H9 (cell line): ENCODE results near the gene C2orf68. TPM values are rescaled to one million over a fixed set of nuclear protein-coding genes. Genes with fewer than 3 reads are reported as not detected.

Source experiments
- DNase-seq: peaks from one replicate; pipeline ENCODE4 v3.0.0-alpha.2; 2017
- H2AFZ ChIP-seq: one replicate; pipeline ENCODE4 v1.6.1; 2013; ENCODE audit warnings: mild to moderate bottlenecking, low read length, control low read depth, moderate library complexity
- H2AK5ac ChIP-seq: 2 replicates; pipeline ENCODE4 v1.6.1; 2013; ENCODE audit warnings: low read length, control low read depth, mixed read lengths; ENCODE audit not compliant: insufficient read length
- H2BK120ac ChIP-seq: one replicate; pipeline ENCODE4 v1.6.1; 2013; ENCODE audit warnings: low read depth, mild to moderate bottlenecking, low read length, control low read depth, inconsistent platforms; ENCODE audit not compliant: poor library complexity, severe bottlenecking
- H2BK12ac ChIP-seq: 2 replicates; pipeline ENCODE4 v1.6.1; 2013; ENCODE audit warnings: low read length, control low read depth, mixed read lengths, low read depth; ENCODE audit not compliant: insufficient read length
- H2BK15ac ChIP-seq: 2 replicates; pipeline ENCODE4 v1.6.1; 2013; ENCODE audit warnings: low read depth, low read length, control low read depth
- H2BK20ac ChIP-seq: one replicate; pipeline ENCODE4 v1.6.1; 2013; ENCODE audit warnings: low read depth, mild to moderate bottlenecking, low read length, control low read depth, inconsistent platforms; ENCODE audit not compliant: poor library complexity, severe bottlenecking
- H2BK5ac ChIP-seq: 2 replicates; pipeline ENCODE4 v1.6.1; 2013; ENCODE audit warnings: low read length, control low read depth, mixed read lengths; ENCODE audit not compliant: insufficient read length
- H3K14ac ChIP-seq: 2 replicates; pipeline ENCODE4 v1.6.1; 2013; ENCODE audit warnings: low read length, control low read depth; ENCODE audit not compliant: insufficient read depth
- H3K18ac ChIP-seq: 2 replicates; pipeline ENCODE4 v1.6.1; 2013; ENCODE audit warnings: low read depth, mild to moderate bottlenecking, mixed read lengths, low read length, control low read depth; ENCODE audit not compliant: insufficient read length
- H3K23ac ChIP-seq: 2 replicates; pipeline ENCODE4 v1.6.1; 2013; ENCODE audit warnings: low read length, control low read depth, mixed read lengths, low read depth; ENCODE audit not compliant: insufficient read length
- H3K23me2 ChIP-seq: 2 replicates; pipeline ENCODE4 v1.6.1; 2013; ENCODE audit warnings: low read depth, mild to moderate bottlenecking, mixed read lengths, low read length, control low read depth; ENCODE audit not compliant: insufficient read length, poor library complexity, severe bottlenecking
- H3K27ac ChIP-seq: 2 replicates; pipeline ENCODE4 v1.5.1; 2013; ENCODE audit warnings: low read length, control low read depth, mixed read lengths, low read depth; ENCODE audit not compliant: insufficient read length
- H3K27me3 ChIP-seq: 2 replicates; pipeline ENCODE4 v1.6.1; 2013; ENCODE audit warnings: low read length, control low read depth, inconsistent platforms; ENCODE audit not compliant: insufficient read depth
- H3K4ac ChIP-seq: 2 replicates; pipeline ENCODE4 v1.6.1; 2013; ENCODE audit warnings: low read depth, mild to moderate bottlenecking, control low read depth, inconsistent platforms, low read length, moderate library complexity
- H3K4me1 ChIP-seq: 2 replicates; pipeline ENCODE4 v1.6.1; 2013; ENCODE audit warnings: low read length, control low read depth, inconsistent platforms; ENCODE audit not compliant: insufficient read depth
- H3K4me2 ChIP-seq: 2 replicates; pipeline ENCODE4 v1.6.1; 2013; ENCODE audit warnings: low read length, control low read depth, mixed read lengths; ENCODE audit not compliant: insufficient read length, insufficient read depth
- H3K56ac ChIP-seq: 2 replicates; pipeline ENCODE4 v1.6.1; 2013; ENCODE audit warnings: low read depth, mild to moderate bottlenecking, mixed read lengths, low read length, control low read depth; ENCODE audit not compliant: insufficient read length
- H3K79me1 ChIP-seq: 2 replicates; pipeline ENCODE4 v1.6.1; 2013; ENCODE audit warnings: low read depth, mild to moderate bottlenecking, moderate library complexity, low read length, control low read depth, inconsistent platforms; ENCODE audit not compliant: insufficient read depth, poor library complexity, severe bottlenecking
- H3K79me2 ChIP-seq: 2 replicates; pipeline ENCODE4 v1.6.1; 2013; ENCODE audit warnings: low read length, control low read depth, inconsistent platforms; ENCODE audit not compliant: insufficient read depth
- H3K9ac ChIP-seq: 2 replicates; pipeline ENCODE4 v1.6.1; 2013; ENCODE audit warnings: low read length, control low read depth, mixed read lengths; ENCODE audit not compliant: insufficient read length; ENCODE audit errors: extremely low read depth
- H3K9me3 ChIP-seq: one replicate; pipeline ENCODE4 v1.6.1; 2013; ENCODE audit warnings: low read depth, low read length, inconsistent platforms; ENCODE audit not compliant: control insufficient read depth
- H3T11ph ChIP-seq: one replicate; pipeline ENCODE4 v1.6.1; 2013; ENCODE audit warnings: mild to moderate bottlenecking, low read length, control low read depth, inconsistent platforms
- H4K20me1 ChIP-seq: one replicate; pipeline ENCODE4 v1.6.1; 2013; ENCODE audit not compliant: control insufficient read depth, insufficient read length, insufficient read depth
- H4K5ac ChIP-seq: 2 replicates; pipeline ENCODE4 v1.6.1; 2013; ENCODE audit warnings: low read depth, mild to moderate bottlenecking, mixed read lengths, low read length, control low read depth; ENCODE audit not compliant: insufficient read length
- H4K8ac ChIP-seq: replicated peaks from 2 replicates; pipeline ENCODE4 v1.6.1; 2013; ENCODE audit warnings: low read length, control low read depth, mixed read lengths, low read depth; ENCODE audit not compliant: insufficient read length
- H4K91ac ChIP-seq: 2 replicates; pipeline ENCODE4 v1.6.1; 2013; ENCODE audit warnings: low read depth, mild to moderate bottlenecking, moderate library complexity, mixed read lengths, low read length, control low read depth; ENCODE audit not compliant: insufficient read length
- H3K27ac Mint-ChIP-seq, 3 experiments: 2 replicates in 2 of 3; 3 replicates in 1 of 3; pipeline ENCODE4 v1.8.0; 2020 to 2021; ENCODE audit warnings: mixed read lengths in 3 of 3, mild to moderate bottlenecking in 1 of 3, moderate library complexity in 1 of 3
- H3K27me3 Mint-ChIP-seq: 2 replicates; pipeline ENCODE4 v1.8.0; 2021; ENCODE audit warnings: low read depth, mild to moderate bottlenecking, moderate library complexity, mixed read lengths
- H3K36me3 Mint-ChIP-seq, 3 experiments: 2 replicates in 2 of 3; 3 replicates in 1 of 3; pipeline ENCODE4 v1.8.0; 2020 to 2021; ENCODE audit warnings: low read depth in 3 of 3, mixed read lengths in 3 of 3; ENCODE audit not compliant: insufficient read depth in 1 of 3
- H3K4me1 Mint-ChIP-seq, 2 experiments: 2 replicates each; pipeline ENCODE4 v1.8.0; 2020; ENCODE audit warnings: mixed read lengths in 2 of 2
- H3K4me3 Mint-ChIP-seq, 2 experiments: 2 replicates in 1 of 2; 3 replicates in 1 of 2; pipeline ENCODE4 v1.8.0; 2020 to 2021; ENCODE audit warnings: mild to moderate bottlenecking in 2 of 2, mixed read lengths in 2 of 2, moderate library complexity in 1 of 2
- H3K9me3 Mint-ChIP-seq, 2 experiments: 2 replicates in 1 of 2; 3 replicates in 1 of 2; pipeline ENCODE4 v1.8.0; 2020; ENCODE audit warnings: mild to moderate bottlenecking in 2 of 2, mixed read lengths in 2 of 2, moderate library complexity in 1 of 2
- CTCF ChIP-seq: fragments of 200-600 bp; sonication (generic); conservative IDR thresholded peaks from 3 replicates; pipeline ENCODE4 v1.8.0; 2021; ENCODE audit warnings: antibody characterized with exemption, mild to moderate bottlenecking
- WGBS: extraction: QIAGEN DNeasy Blood & Tissue Kit; methylation state at CpG from one replicate; pipeline ENCODE4 v1.1.7; 2013; ENCODE audit warnings: missing lambda C conversion rate, low lambda C conversion rate, mixed read lengths; ENCODE audit not compliant: insufficient read length; ENCODE audit errors: extremely low coverage; 5-methylcytosine and 5-hydroxymethylcytosine counted together
- total RNA-seq: library from RNA; stranded (reverse); gene quantifications from 2 replicates; pipeline ENCODE4 v1.2.1, GENCODE V29; 2021

Gene C2orf68
- total RNA-seq, 1 experiment from 2014 or later: 39.6 TPM

- Histone ChIP-seq H2AFZ (no peak overlapping the region), H3T11ph (no peak overlapping the region), H3K27me3 (no peaks in the 10 kb centered on the region), H4K5ac (no peak overlapping the region), H2BK15ac (no peak overlapping the region), H3K18ac (no peak overlapping the region), H3K14ac (no peak overlapping the region), H3K23ac (no peak overlapping the region), H2BK12ac (no peak overlapping the region), H2AK5ac (no peak overlapping the region), H3K4me2 (no peak overlapping the region), H3K23me2 (peaks cover 14% of the 10 kb centered on the region), H3K27ac (no peak overlapping the region), H4K20me1 (no peaks in the 10 kb centered on the region), H3K56ac (no peak overlapping the region), H3K9me3 (no peaks in the 10 kb centered on the region), H4K91ac (no peak overlapping the region), H3K4me1 (no peaks in the 10 kb centered on the region), H3K79me2 (no peaks in the 10 kb centered on the region), H2BK120ac (no peak overlapping the region), H4K8ac (no peak overlapping the region), H2BK20ac (no peak overlapping the region), H2BK5ac (no peak overlapping the region), H3K79me1 (no peaks in the 10 kb centered on the region), H3K4ac (no peak overlapping the region), H3K9ac (no peak overlapping the region)
- no peaks in the 10 kb centered on the region for H3K9me3 Mint-ChIP-seq
- H3K36me3 Mint-ChIP-seq: peaks cover 0 to 24% (median 21%) of the 10 kb centered on the region in 3 experiments; a peak in 5 of 7 replicates
- peak overlapping the region in 1 of 3 experiments; percentile 86; a peak in 1 of 7 replicates for H3K27ac Mint-ChIP-seq
- TF ChIP-seq CTCF: no peak
- H3K4me3 Mint-ChIP-seq: 0 out of 5 replicates have a peak overlapping the region, but pooled peaks of 1 of the 2 experiments have one; percentile 29
- WGBS: no CpG with 5 or more reads among the region's 14 CpGs
- DNase-seq: no peak
- H3K27me3 Mint-ChIP-seq: no peaks in the 10 kb centered on the region; the same call in 1 of the 2 replicates
- peaks cover 25 to 26% of the 10 kb centered on the region in 2 experiments for H3K4me1 Mint-ChIP-seq
These were observed 13.1 kb downstream of the C2orf68 start for GRCh38 chr2:85598594-85599340.
